ENCODE data around the gene SPPL2A.

The SPPL2A gene

GRCh38 chr15:50685976-50686468, 79.5 kb downstream of the SPPL2A start:
- DNase-seq: no peak

- DNase-seq: no peak
Measured at GRCh38 chr15:50685191-50685975, 80.1 kb downstream of the SPPL2A start.

GRCh38 chr15:50681467-50681866, 84.0 kb downstream of the SPPL2A start:
- DNase-seq: no peak

- no peak for DNase-seq
Measured at GRCh38 chr15:50676799-50677483, 88.6 kb downstream of the SPPL2A start.

DNA sequence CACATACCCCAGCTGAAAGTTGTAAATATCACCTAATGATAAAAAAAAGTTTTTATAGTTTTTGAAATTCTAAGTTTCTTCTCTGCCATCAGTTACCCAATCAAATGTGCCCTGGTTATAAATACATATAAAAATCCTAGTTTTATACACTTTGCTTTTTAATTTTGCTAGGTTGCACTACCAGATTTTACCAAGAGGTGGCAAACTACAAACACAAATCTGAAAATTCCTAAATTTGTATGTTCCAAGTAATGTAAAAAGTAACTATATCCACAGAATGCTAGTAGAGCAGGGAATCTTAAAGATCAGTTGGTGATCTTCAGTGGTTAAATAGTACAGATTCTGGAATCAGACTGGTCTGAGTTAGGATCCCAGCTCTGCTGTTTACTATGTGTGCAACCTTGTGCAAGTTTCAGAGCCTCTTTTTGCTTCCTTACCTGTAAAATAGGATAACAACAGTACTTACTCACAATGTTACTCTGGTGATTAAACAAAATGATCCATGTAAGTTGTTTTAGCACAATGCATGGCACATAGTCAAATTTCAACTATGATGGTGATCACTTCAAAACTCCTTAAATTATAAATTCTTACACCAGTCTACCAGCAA, 89.9 kb downstream of the SPPL2A start:
- no peak for DNase-seq

DNA sequence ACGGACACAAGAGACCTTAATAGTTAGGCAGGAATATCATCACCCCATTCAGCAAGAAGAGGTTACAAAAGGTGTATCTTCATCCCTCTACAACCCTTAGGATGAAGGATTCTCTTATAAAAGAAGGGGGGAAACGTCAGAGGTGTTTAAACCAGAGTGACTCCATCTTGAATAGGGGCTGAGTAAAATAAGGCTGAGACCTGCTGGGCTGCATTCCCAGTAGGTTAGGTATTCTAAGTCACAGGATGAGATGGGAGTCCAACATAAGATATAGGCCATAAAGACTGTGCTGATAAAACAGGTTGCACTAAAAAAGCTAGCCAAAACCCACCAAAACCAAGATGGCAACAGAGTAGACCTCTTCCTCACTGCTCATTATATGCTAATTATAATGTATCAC, 95.4 kb downstream of the SPPL2A start:
- DNase-seq: no peak

GRCh38 chr15:50669611-50670010, 95.9 kb downstream of the SPPL2A start:
- no peak for DNase-seq

DNA sequence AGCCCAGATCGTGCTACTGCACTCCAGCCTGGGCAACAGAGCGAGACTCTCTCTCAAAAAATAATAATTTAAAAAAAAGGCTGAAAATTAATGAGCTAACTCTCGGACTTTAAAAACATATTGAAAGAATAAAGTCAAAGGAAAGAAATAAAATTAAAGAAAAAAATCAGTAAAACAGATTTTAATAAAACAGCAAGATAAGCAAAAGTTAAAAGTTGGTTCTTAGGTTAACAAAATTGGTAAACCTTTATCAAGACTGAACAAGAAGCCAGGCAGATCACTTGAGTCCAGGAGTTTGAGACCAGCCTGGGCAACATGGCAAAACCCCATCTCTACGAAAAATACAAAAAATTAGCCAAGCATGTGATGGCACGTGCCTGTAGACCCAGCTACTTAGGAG, 99.6 kb downstream of the SPPL2A start:
- no peak for DNase-seq

DNA sequence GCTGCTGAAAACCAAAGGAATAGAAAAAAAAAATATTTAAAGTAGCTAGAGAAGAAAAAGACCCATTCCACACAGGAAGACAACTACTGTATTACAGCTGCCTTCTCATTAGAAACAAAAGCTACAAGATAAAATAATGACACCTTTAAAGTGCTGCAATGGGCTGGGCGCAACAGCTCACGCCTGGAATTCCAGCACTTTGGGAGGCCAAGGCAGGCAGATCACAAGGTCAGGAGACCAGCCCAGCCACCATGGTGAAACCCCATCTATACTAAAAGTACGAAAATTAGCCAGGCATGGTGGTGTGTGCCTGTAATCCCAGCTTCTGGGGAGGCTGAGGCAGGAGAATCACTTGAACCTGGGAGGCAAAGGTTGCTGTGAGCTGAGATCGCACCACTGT, 110.0 kb downstream of the SPPL2A start:
- no peak for DNase-seq

GRCh38 chr15:50653156-50653743, 112.3 kb downstream of the SPPL2A start:
- DNase-seq: no peak

- DNase-seq: no peak
Measured at GRCh38 chr15:50652671-50653070, 112.8 kb downstream of the SPPL2A start.
